H9 (cell line): ENCODE measurements around the gene DES. TPM values are rescaled to one million over a fixed set of nuclear protein-coding genes. Genes with fewer than 3 reads are reported as not detected.

ENCODE experiments used
- DNase-seq: peaks from one replicate; pipeline ENCODE4 v3.0.0-alpha.2; 2017
- H2AFZ ChIP-seq: one replicate; pipeline ENCODE4 v1.6.1; 2013; ENCODE audit warnings: mild to moderate bottlenecking, low read length, control low read depth, moderate library complexity
- H2AK5ac ChIP-seq: 2 replicates; pipeline ENCODE4 v1.6.1; 2013; ENCODE audit warnings: low read length, control low read depth, mixed read lengths; ENCODE audit not compliant: insufficient read length
- H2BK120ac ChIP-seq: one replicate; pipeline ENCODE4 v1.6.1; 2013; ENCODE audit warnings: low read depth, mild to moderate bottlenecking, low read length, control low read depth, inconsistent platforms; ENCODE audit not compliant: poor library complexity, severe bottlenecking
- H2BK12ac ChIP-seq: 2 replicates; pipeline ENCODE4 v1.6.1; 2013; ENCODE audit warnings: low read length, control low read depth, mixed read lengths, low read depth; ENCODE audit not compliant: insufficient read length
- H2BK15ac ChIP-seq: 2 replicates; pipeline ENCODE4 v1.6.1; 2013; ENCODE audit warnings: low read depth, low read length, control low read depth
- H2BK20ac ChIP-seq: one replicate; pipeline ENCODE4 v1.6.1; 2013; ENCODE audit warnings: low read depth, mild to moderate bottlenecking, low read length, control low read depth, inconsistent platforms; ENCODE audit not compliant: poor library complexity, severe bottlenecking
- H2BK5ac ChIP-seq: 2 replicates; pipeline ENCODE4 v1.6.1; 2013; ENCODE audit warnings: low read length, control low read depth, mixed read lengths; ENCODE audit not compliant: insufficient read length
- H3K14ac ChIP-seq: 2 replicates; pipeline ENCODE4 v1.6.1; 2013; ENCODE audit warnings: low read length, control low read depth; ENCODE audit not compliant: insufficient read depth
- H3K18ac ChIP-seq: 2 replicates; pipeline ENCODE4 v1.6.1; 2013; ENCODE audit warnings: low read depth, mild to moderate bottlenecking, mixed read lengths, low read length, control low read depth; ENCODE audit not compliant: insufficient read length
- H3K23ac ChIP-seq: 2 replicates; pipeline ENCODE4 v1.6.1; 2013; ENCODE audit warnings: low read length, control low read depth, mixed read lengths, low read depth; ENCODE audit not compliant: insufficient read length
- H3K23me2 ChIP-seq: 2 replicates; pipeline ENCODE4 v1.6.1; 2013; ENCODE audit warnings: low read depth, mild to moderate bottlenecking, mixed read lengths, low read length, control low read depth; ENCODE audit not compliant: insufficient read length, poor library complexity, severe bottlenecking
- H3K27ac ChIP-seq: 2 replicates; pipeline ENCODE4 v1.5.1; 2013; ENCODE audit warnings: low read length, control low read depth, mixed read lengths, low read depth; ENCODE audit not compliant: insufficient read length
- H3K27me3 ChIP-seq: 2 replicates; pipeline ENCODE4 v1.6.1; 2013; ENCODE audit warnings: low read length, control low read depth, inconsistent platforms; ENCODE audit not compliant: insufficient read depth
- H3K4ac ChIP-seq: 2 replicates; pipeline ENCODE4 v1.6.1; 2013; ENCODE audit warnings: low read depth, mild to moderate bottlenecking, control low read depth, inconsistent platforms, low read length, moderate library complexity
- H3K4me1 ChIP-seq: 2 replicates; pipeline ENCODE4 v1.6.1; 2013; ENCODE audit warnings: low read length, control low read depth, inconsistent platforms; ENCODE audit not compliant: insufficient read depth
- H3K4me2 ChIP-seq: 2 replicates; pipeline ENCODE4 v1.6.1; 2013; ENCODE audit warnings: low read length, control low read depth, mixed read lengths; ENCODE audit not compliant: insufficient read length, insufficient read depth
- H3K56ac ChIP-seq: 2 replicates; pipeline ENCODE4 v1.6.1; 2013; ENCODE audit warnings: low read depth, mild to moderate bottlenecking, mixed read lengths, low read length, control low read depth; ENCODE audit not compliant: insufficient read length
- H3K79me1 ChIP-seq: 2 replicates; pipeline ENCODE4 v1.6.1; 2013; ENCODE audit warnings: low read depth, mild to moderate bottlenecking, moderate library complexity, low read length, control low read depth, inconsistent platforms; ENCODE audit not compliant: insufficient read depth, poor library complexity, severe bottlenecking
- H3K79me2 ChIP-seq: 2 replicates; pipeline ENCODE4 v1.6.1; 2013; ENCODE audit warnings: low read length, control low read depth, inconsistent platforms; ENCODE audit not compliant: insufficient read depth
- H3K9ac ChIP-seq: 2 replicates; pipeline ENCODE4 v1.6.1; 2013; ENCODE audit warnings: low read length, control low read depth, mixed read lengths; ENCODE audit not compliant: insufficient read length; ENCODE audit errors: extremely low read depth
- H3K9me3 ChIP-seq: one replicate; pipeline ENCODE4 v1.6.1; 2013; ENCODE audit warnings: low read depth, low read length, inconsistent platforms; ENCODE audit not compliant: control insufficient read depth
- H3T11ph ChIP-seq: one replicate; pipeline ENCODE4 v1.6.1; 2013; ENCODE audit warnings: mild to moderate bottlenecking, low read length, control low read depth, inconsistent platforms
- H4K20me1 ChIP-seq: one replicate; pipeline ENCODE4 v1.6.1; 2013; ENCODE audit not compliant: control insufficient read depth, insufficient read length, insufficient read depth
- H4K5ac ChIP-seq: 2 replicates; pipeline ENCODE4 v1.6.1; 2013; ENCODE audit warnings: low read depth, mild to moderate bottlenecking, mixed read lengths, low read length, control low read depth; ENCODE audit not compliant: insufficient read length
- H4K8ac ChIP-seq: replicated peaks from 2 replicates; pipeline ENCODE4 v1.6.1; 2013; ENCODE audit warnings: low read length, control low read depth, mixed read lengths, low read depth; ENCODE audit not compliant: insufficient read length
- H4K91ac ChIP-seq: 2 replicates; pipeline ENCODE4 v1.6.1; 2013; ENCODE audit warnings: low read depth, mild to moderate bottlenecking, moderate library complexity, mixed read lengths, low read length, control low read depth; ENCODE audit not compliant: insufficient read length
- H3K27ac Mint-ChIP-seq, 3 experiments: 2 replicates in 2 of 3; 3 replicates in 1 of 3; pipeline ENCODE4 v1.8.0; 2020 to 2021; ENCODE audit warnings: mixed read lengths in 3 of 3, mild to moderate bottlenecking in 1 of 3, moderate library complexity in 1 of 3
- H3K27me3 Mint-ChIP-seq: 2 replicates; pipeline ENCODE4 v1.8.0; 2021; ENCODE audit warnings: low read depth, mild to moderate bottlenecking, moderate library complexity, mixed read lengths
- H3K36me3 Mint-ChIP-seq, 3 experiments: 2 replicates in 2 of 3; 3 replicates in 1 of 3; pipeline ENCODE4 v1.8.0; 2020 to 2021; ENCODE audit warnings: low read depth in 3 of 3, mixed read lengths in 3 of 3; ENCODE audit not compliant: insufficient read depth in 1 of 3
- H3K4me1 Mint-ChIP-seq, 2 experiments: 2 replicates each; pipeline ENCODE4 v1.8.0; 2020; ENCODE audit warnings: mixed read lengths in 2 of 2
- H3K4me3 Mint-ChIP-seq, 2 experiments: 2 replicates in 1 of 2; 3 replicates in 1 of 2; pipeline ENCODE4 v1.8.0; 2020 to 2021; ENCODE audit warnings: mild to moderate bottlenecking in 2 of 2, mixed read lengths in 2 of 2, moderate library complexity in 1 of 2
- H3K9me3 Mint-ChIP-seq, 2 experiments: 2 replicates in 1 of 2; 3 replicates in 1 of 2; pipeline ENCODE4 v1.8.0; 2020; ENCODE audit warnings: mild to moderate bottlenecking in 2 of 2, mixed read lengths in 2 of 2, moderate library complexity in 1 of 2
- WGBS: extraction: QIAGEN DNeasy Blood & Tissue Kit; methylation state at CpG from one replicate; pipeline ENCODE4 v1.1.7; 2013; ENCODE audit warnings: missing lambda C conversion rate, low lambda C conversion rate, mixed read lengths; ENCODE audit not compliant: insufficient read length; ENCODE audit errors: extremely low coverage; 5-methylcytosine and 5-hydroxymethylcytosine counted together
- total RNA-seq: library from RNA; stranded (reverse); gene quantifications from 2 replicates; pipeline ENCODE4 v1.2.1, GENCODE V29; 2021
- TF ChIP-seq, protein P1 (sequence below): fragments of 200-600 bp; sonication (generic); conservative IDR thresholded peaks from 3 replicates; pipeline ENCODE4 v1.8.0; 2021; ENCODE audit warnings: antibody characterized with exemption, mild to moderate bottlenecking

DES gene
- total RNA-seq, 1 experiment from 2014 or later, result 4.6 TPM

DNA sequence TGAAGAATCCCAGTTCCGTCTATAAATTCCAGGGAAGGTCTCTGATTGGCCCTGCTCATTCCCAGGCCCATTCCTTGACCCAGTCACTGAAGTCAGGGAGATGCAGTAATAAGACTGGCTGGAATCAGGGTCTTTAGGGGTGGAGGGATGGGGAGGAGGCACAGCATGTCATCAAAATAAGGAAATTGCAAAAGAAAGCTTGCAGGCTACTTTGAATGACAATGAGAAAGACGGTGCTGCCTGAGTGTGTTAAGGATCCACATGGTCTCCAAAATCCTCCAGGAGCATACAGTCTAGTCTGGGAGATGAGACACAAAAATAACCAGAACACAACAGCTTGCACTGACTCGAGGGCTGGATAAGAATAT lies 2.0 kb upstream of the DES start:
- H3K9me3 ChIP-seq, result no peaks in the 10 kb centered on the region
- no peak overlapping the region for H4K8ac ChIP-seq
- peaks cover 31 to 35% of the 10 kb centered on the region in 2 experiments for H3K4me1 Mint-ChIP-seq
- H2AFZ ChIP-seq, result no peak overlapping the region
- 0 out of 7 replicates have a peak overlapping the region, but pooled peaks of 1 of the 3 experiments have one; percentile 67 for H3K27ac Mint-ChIP-seq
- peaks cover 13% of the 10 kb centered on the region; the same call in 1 of the 2 replicates for H3K4me1 ChIP-seq
- no peak overlapping the region for H4K5ac ChIP-seq
- no peak overlapping the region for H2BK12ac ChIP-seq
- H3K4me2 ChIP-seq, result no peak overlapping the region
- no peaks in the 10 kb centered on the region for H3K79me1 ChIP-seq
- no peak overlapping the region for H3K27ac ChIP-seq
- H3K36me3 Mint-ChIP-seq, result no peaks in the 10 kb centered on the region
- peak; percentile 57 for DNase-seq
- H3K23ac ChIP-seq, result no peak overlapping the region
- no peak overlapping the region for H3K14ac ChIP-seq
- H3K4me3 Mint-ChIP-seq, result no peak overlapping the region; a peak in 1 of 5 replicates
- WGBS, result no CpG with 5 or more reads among the region's 3 CpGs
- H2BK5ac ChIP-seq, result no peak overlapping the region
- H2BK20ac ChIP-seq, result no peak overlapping the region
- H3K56ac ChIP-seq, result no peak overlapping the region
- H2AK5ac ChIP-seq, result no peak overlapping the region
- H3K9ac ChIP-seq, result no peak overlapping the region
- no peak overlapping the region for H3T11ph ChIP-seq
- no peaks in the 10 kb centered on the region for H4K20me1 ChIP-seq
- H3K18ac ChIP-seq, result no peak overlapping the region
- H3K79me2 ChIP-seq, result no peaks in the 10 kb centered on the region
- TF ChIP-seq, protein P1, sequence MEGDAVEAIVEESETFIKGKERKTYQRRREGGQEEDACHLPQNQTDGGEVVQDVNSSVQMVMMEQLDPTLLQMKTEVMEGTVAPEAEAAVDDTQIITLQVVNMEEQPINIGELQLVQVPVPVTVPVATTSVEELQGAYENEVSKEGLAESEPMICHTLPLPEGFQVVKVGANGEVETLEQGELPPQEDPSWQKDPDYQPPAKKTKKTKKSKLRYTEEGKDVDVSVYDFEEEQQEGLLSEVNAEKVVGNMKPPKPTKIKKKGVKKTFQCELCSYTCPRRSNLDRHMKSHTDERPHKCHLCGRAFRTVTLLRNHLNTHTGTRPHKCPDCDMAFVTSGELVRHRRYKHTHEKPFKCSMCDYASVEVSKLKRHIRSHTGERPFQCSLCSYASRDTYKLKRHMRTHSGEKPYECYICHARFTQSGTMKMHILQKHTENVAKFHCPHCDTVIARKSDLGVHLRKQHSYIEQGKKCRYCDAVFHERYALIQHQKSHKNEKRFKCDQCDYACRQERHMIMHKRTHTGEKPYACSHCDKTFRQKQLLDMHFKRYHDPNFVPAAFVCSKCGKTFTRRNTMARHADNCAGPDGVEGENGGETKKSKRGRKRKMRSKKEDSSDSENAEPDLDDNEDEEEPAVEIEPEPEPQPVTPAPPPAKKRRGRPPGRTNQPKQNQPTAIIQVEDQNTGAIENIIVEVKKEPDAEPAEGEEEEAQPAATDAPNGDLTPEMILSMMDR, result no peak
- no peak overlapping the region for H2BK120ac ChIP-seq
- H4K91ac ChIP-seq, result no peak overlapping the region
- H3K4ac ChIP-seq, result no peak overlapping the region
- H2BK15ac ChIP-seq, result no peak overlapping the region
- no peaks in the 10 kb centered on the region for H3K23me2 ChIP-seq
- H3K27me3 Mint-ChIP-seq, result peaks cover 24% of the 10 kb centered on the region
- no peaks in the 10 kb centered on the region; the same call in 1 of the 2 replicates for H3K27me3 ChIP-seq
- peaks cover 6 to 10% of the 10 kb centered on the region in 2 experiments; a peak in 4 of 5 replicates for H3K9me3 Mint-ChIP-seq
